ENCODE results near the gene TREM1. TPM values are rescaled to one million over a fixed set of nuclear protein-coding genes. Genes with fewer than 3 reads are reported as not detected.

Gene TREM1
- total RNA-seq, 4 donors from 2014 or later, result 0.25 to 5.5 TPM; not detected in 2

DNA sequence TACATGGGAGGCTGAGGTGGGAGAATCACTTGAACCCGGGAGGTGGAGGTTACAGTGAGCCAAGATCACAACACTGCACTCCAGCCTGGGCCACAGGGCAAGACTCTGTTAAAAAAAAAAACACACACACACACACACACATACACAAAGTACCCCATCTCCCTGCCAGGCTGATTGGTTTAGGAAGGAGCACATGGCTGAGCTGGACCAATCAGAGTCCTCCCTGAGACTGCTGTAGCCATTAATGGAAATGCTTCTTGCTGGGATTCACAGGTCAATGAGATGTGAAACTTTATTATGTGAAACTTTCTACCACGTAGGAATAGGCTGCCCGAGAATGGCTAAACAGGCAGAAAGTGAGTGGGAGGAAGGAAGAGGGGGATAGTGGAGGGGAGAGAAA, 2.9 kb downstream of the TREM1 start:
- no peak for ATAC-seq
- WGBS, 2 donors (ENCODE audit: low coverage in 1 of 2), result 60 to 67% methylated on average over 1 to 2 of the region's 3 CpGs
- Histone ChIP-seq H3K4me1 (peaks cover 0 to 4% (median 0%) of the 10 kb centered on the region in 3 donors), H3K36me3 (no peaks in the 10 kb centered on the region), H3K27me3 (peaks cover 12% of the 10 kb centered on the region), H3K4me3 (no peak overlapping the region), H3K27ac (no peak overlapping the region), H3K9me3 (no peaks in the 10 kb centered on the region)
- no peak for TF ChIP-seq POLR2A (IDR thresholded peaks at IDR 0.05)
- TF ChIP-seq POLR2AphosphoS5 (IDR thresholded peaks at IDR 0.05), result no peak
- no peak for TF ChIP-seq EP300 (IDR thresholded peaks at IDR 0.05)
- TF ChIP-seq, protein P1, sequence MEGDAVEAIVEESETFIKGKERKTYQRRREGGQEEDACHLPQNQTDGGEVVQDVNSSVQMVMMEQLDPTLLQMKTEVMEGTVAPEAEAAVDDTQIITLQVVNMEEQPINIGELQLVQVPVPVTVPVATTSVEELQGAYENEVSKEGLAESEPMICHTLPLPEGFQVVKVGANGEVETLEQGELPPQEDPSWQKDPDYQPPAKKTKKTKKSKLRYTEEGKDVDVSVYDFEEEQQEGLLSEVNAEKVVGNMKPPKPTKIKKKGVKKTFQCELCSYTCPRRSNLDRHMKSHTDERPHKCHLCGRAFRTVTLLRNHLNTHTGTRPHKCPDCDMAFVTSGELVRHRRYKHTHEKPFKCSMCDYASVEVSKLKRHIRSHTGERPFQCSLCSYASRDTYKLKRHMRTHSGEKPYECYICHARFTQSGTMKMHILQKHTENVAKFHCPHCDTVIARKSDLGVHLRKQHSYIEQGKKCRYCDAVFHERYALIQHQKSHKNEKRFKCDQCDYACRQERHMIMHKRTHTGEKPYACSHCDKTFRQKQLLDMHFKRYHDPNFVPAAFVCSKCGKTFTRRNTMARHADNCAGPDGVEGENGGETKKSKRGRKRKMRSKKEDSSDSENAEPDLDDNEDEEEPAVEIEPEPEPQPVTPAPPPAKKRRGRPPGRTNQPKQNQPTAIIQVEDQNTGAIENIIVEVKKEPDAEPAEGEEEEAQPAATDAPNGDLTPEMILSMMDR (IDR thresholded peaks at IDR 0.05), result no peak

DNA sequence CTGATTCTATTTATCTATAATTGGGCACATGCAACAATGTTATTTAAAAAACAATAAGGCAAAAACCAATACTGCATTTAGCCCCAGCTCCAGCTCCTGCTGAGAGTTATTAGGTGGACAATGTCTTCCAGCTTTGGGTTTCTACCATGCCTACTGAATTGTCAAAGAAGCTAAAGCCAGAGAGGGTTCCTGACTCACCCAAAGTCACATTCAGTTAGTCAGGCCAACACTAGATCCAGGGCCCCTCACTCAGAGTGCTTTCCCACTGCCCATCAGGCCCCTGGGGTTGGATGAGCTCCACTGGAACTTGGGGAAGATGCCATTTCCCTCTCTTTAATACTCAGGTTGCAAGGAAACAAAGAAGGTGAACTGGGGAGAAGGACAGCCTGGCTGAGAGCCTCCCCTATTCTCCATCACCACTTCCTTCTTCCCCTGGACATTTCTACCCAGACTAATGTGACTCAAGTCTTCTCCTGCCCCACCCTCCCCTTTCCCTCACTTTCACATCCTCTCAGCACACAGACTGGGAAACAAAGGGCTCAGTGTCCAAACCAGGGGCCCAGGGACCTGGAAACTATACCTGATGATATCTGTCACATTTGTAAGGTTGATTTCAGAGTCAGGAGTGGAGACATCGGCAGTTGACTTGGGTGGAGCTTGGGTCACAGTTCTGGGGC, 6.0 kb downstream of the TREM1 start:
- WGBS, 2 donors (ENCODE audit: low coverage in 1 of 2), result no CpG with 5 or more reads among the region's 1 CpG
- peak; percentile 46 for ATAC-seq
- no peak overlapping the region for H3K4me3 ChIP-seq

DNA sequence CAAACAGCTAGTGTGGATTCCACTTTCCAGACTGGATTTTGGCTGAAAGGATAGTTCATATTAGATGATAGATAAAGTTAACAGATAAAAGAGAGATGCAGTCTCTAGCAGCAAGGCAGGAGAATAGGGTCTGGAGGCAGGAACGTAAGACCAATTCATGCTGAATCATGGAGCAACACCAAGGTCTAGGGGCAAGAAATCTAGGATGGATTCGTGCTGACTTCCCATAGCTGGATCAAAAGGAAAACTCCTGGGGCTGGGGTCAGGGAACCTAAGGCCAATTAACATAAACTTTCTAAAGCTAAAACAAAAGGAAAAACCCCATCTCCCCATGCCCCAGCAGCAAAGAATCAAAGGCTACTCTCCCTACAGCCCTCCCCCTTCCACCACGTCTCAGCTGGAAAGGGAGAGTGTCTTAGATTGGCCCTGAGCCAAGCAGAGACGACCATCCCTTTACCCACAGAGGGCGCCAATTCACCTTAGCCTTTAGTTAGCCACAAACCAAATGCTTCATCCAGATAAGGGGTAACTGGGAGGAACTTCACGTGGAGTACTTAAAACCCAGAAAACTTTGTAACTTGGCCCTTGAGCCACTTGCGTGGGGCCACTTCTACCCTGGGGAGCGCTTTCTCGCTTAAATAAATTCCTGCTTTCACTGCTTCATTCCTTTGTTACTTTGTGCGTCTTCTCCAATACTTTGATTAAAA, 7.6 kb downstream of the TREM1 start:
- WGBS, 2 donors (ENCODE audit: low coverage in 1 of 2), result 38 to 42% methylated on average over 8 of the region's 10 CpGs

More for the DNA sequence above, 6.0 kb downstream of the TREM1 start:
- peaks cover 0 to 5% (median 0%) of the 10 kb centered on the region in 3 donors for H3K4me1 ChIP-seq
- H3K36me3 ChIP-seq, result no peaks in the 10 kb centered on the region
- H3K27me3 ChIP-seq, result peaks cover 17% of the 10 kb centered on the region
- no peak overlapping the region for H3K27ac ChIP-seq
- no peak for TF ChIP-seq POLR2AphosphoS5 (IDR thresholded peaks at IDR 0.05)
- no peak for TF ChIP-seq POLR2A (IDR thresholded peaks at IDR 0.05)
- TF ChIP-seq EP300 (IDR thresholded peaks at IDR 0.05), result no peak
- TF ChIP-seq, protein P1 (IDR thresholded peaks at IDR 0.05), result no peak
- no peaks in the 10 kb centered on the region for H3K9me3 ChIP-seq

DNA sequence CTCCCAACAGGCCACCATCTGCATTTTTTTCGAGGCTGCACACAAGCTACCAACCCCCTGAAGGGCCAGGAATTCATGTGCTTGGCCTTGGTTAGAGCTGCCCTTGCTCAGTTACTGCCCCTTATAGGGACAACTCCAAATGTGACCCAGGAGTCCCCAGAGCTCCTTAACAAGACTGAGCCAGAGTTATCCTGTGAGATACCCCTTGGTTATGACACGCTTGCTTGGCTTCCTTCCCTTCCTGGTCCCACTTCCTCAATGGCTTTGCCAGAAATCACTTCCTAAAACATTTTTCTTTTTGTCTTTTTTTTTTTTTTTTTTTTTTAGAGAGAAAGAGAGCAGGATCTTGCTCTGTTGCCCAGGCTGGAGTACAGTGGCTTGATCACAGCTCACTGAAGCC, 8.9 kb downstream of the TREM1 start:
- WGBS, 2 donors (ENCODE audit: low coverage in 1 of 2), result no CpG with 5 or more reads among the region's 2 CpGs
- Histone ChIP-seq H3K4me1 (peaks cover 0 to 5% (median 0%) of the 10 kb centered on the region in 3 donors), H3K36me3 (no peaks in the 10 kb centered on the region), H3K4me3 (no peak overlapping the region), H3K27me3 (peaks cover 36% of the 10 kb centered on the region), H3K27ac (no peak overlapping the region), H3K9me3 (no peaks in the 10 kb centered on the region)
- no peak for ATAC-seq
- no peak for TF ChIP-seq EP300 (IDR thresholded peaks at IDR 0.05)
- TF ChIP-seq, protein P1 (IDR thresholded peaks at IDR 0.05), result no peak
- TF ChIP-seq POLR2A (IDR thresholded peaks at IDR 0.05), result no peak
- TF ChIP-seq POLR2AphosphoS5 (IDR thresholded peaks at IDR 0.05), result no peak

More for the DNA sequence above, 7.6 kb downstream of the TREM1 start:
- H3K27ac ChIP-seq, result no peak overlapping the region
- peaks cover 24% of the 10 kb centered on the region for H3K27me3 ChIP-seq
- no peak for TF ChIP-seq POLR2A (IDR thresholded peaks at IDR 0.05)
- peak; percentile 11 for TF ChIP-seq POLR2AphosphoS5 (IDR thresholded peaks at IDR 0.05)
- TF ChIP-seq, protein P1 (IDR thresholded peaks at IDR 0.05), result peak in 1 of 4 experiments; percentile 42
- no peak for TF ChIP-seq EP300 (IDR thresholded peaks at IDR 0.05)
- no peaks in the 10 kb centered on the region for H3K36me3 ChIP-seq
- ATAC-seq, result peak; percentile 34
- H3K4me1 ChIP-seq, result peaks cover 0 to 5% (median 0%) of the 10 kb centered on the region in 3 donors
- H3K4me3 ChIP-seq, result no peak overlapping the region
- no peaks in the 10 kb centered on the region for H3K9me3 ChIP-seq

Data from gastroesophageal sphincter (tissue), 4 donors.